ENCODE data around the gene RTEL1.

- TF ChIP-seq CTCF (IDR thresholded peaks at IDR 0.05) (no peak), EZH2 (IDR thresholded peaks at IDR 0.05; ENCODE audit: borderline replicate concordance, insufficient read depth, low read depth, low read length, poor library complexity, severe bottlenecking) (no peak)
Measured at GRCh38 chr20:63679799-63680305, 21.7 kb downstream of the RTEL1 start.
